H1 (cell line): Measurements from ENCODE around the gene APEX2. TPM values are rescaled to one million over a fixed set of nuclear protein-coding genes. Genes with fewer than 3 reads are reported as not detected.

Experiments used
- ATF2 ChIP-seq: IDR thresholded peaks from 2 replicates; pipeline ENCODE4 v1.6.1; 2012; ENCODE audit warnings: low read length, inconsistent platforms
- E2F6 ChIP-seq: IDR thresholded peaks from 2 replicates; pipeline ENCODE4 v1.6.1; 2012; ENCODE audit warnings: inconsistent platforms
- USF2 ChIP-seq: IDR thresholded peaks from 2 replicates; pipeline ENCODE4 v1.6.1; 2011; ENCODE audit warnings: low read length, improper control_type of control experiment
- polyA plus RNA-seq, 7 experiments: library from polyadenylated mRNA; depleted of rRNA in 3 of 7; stranded (reverse) in 5 of 7; unstranded in 2 of 7; fragments of >200 nt in 5 of 7; fragments of 200-250 nt in 2 of 7; gene quantifications; 1 replicate in 5 of 7; 2 replicates in 1 of 7; 4 replicates in 1 of 7; pipeline versions ENCODE4 v1.2.1 to v1.2.3, GENCODE V29; 2011 to 2013; ENCODE audit warnings: missing spikeins in 2 of 7, mixed read lengths in 2 of 7
- total RNA-seq: library from RNA; stranded (reverse); fragmentation: NEBNext Ultra II Directional; extraction: Animal tissue kit (Norgen Biotek cat#: 25700); gene quantifications from 2 replicates; pipeline ENCODE4 v1.2.1, GENCODE V29; 2021

Gene APEX2
- total and polyA plus RNA-seq, 2 of the 8 experiments (the other 6 are each of a cell fraction or from before 2014, with no cell fraction given), result 18.9 to 36.4 TPM

- TF ChIP-seq ATF2 (no peak), USF2 (no peak), E2F6 (no peak)
Observed at GRCh38 chrX:55014897-55015299, 14.7 kb downstream of the APEX2 start (continued).
